GM19023 (cell line): ENCODE measurements around the gene PRKAG2.

Source experiments
- ATAC-seq: cut with Tn5 transposase; IDR thresholded peaks from one replicate; pipeline ENCODE4 v1.9.1; 2021; ENCODE audit warnings: mild to moderate bottlenecking, moderate library complexity; ENCODE audit not compliant: unreplicated experiment

PRKAG2 gene

DNA sequence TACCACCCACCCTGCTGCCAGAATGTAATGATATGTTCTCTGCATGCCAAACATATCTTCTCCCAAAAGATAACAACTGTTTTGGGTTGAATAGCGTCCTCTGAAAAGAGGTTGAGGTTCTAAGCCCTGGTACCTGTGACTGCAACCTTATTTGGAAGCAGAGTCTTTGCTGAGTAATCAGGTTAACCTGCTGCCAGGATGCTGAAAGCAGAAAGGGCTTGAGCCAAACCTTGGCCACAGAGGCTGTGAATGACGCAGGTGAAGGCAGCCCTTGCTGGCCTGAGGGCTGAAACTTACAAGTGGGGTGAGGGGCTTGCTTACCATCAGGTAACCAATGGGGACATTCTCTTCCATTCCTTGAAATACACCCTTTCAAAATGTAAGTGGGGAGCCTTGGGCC is 205.4 kb downstream of the PRKAG2 start:
- no peak for ATAC-seq

DNA sequence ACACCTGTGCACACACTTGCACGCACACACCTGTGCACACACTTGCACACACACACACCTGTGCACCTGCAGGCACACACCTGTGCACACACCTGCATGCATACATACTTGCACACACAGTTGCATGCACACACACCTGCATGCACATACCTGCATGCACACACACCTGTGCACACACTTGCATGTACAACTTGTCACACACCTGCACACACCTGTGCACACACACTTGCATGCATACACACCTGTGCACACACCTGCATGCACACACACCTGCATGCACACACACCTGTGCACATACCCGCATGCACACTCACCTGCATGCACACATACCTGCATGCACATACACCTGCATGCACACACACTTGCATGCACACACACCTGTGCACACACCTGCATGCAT is 207.2 kb downstream of the PRKAG2 start:
- ATAC-seq: no peak

DNA sequence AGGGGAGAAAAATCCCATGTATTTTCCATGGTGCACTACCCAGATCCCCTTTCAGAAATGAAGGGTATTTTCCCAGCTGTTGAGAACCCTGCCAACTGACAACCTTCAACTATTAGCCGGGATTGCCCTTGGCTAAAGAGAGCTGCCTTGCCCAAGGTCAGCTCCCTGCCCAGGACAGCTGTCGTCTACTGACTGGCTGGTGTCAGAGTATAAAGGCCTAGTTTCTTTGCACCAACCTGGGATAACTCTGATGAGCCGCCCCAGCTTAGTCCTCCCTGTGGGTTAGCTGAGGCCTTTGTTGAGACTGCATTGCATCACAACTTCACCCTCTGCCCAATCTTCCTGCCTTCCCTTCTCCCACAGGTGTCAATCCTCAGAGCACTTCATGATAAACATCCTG is 210.0 kb downstream of the PRKAG2 start:
- ATAC-seq: no peak

DNA sequence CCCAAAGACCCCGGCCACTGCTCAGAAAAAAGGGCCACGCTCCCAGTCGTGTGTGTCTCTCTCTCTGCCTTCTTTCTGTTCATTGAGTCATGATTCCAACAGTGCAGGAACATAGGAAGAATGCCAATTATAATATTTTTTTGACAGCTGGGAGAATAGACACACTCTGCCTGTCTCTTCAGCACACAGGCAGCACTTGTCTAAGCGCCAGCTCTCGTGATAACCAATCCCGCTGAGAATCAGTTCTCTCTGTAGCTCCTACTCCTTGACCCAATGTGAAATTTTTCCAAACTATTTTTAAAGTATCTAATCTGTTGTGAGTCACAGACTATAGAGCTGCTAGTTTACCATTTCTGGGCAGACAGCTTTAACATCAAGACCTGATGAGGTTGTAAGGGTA is 211.5 kb downstream of the PRKAG2 start:
- no peak for ATAC-seq

DNA sequence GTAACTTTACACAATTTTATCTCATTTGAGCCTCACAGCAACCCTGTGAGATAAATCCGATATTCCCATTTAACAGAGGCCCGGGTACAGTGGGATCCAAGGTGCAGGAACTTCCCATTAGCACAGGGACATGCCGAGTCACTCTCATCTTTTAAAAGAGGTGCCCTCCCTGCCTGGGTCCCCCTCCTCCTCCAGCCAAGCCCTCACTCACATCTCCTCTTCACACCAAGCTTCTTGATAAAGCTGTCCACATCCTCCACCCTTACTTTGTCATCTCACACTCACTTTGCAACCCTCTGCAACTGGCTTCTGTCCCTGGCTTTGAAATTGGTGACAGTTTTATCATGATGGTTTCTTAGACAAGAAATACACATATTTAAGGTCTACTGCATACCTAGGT is 212.6 kb downstream of the PRKAG2 start:
- no peak for ATAC-seq

DNA sequence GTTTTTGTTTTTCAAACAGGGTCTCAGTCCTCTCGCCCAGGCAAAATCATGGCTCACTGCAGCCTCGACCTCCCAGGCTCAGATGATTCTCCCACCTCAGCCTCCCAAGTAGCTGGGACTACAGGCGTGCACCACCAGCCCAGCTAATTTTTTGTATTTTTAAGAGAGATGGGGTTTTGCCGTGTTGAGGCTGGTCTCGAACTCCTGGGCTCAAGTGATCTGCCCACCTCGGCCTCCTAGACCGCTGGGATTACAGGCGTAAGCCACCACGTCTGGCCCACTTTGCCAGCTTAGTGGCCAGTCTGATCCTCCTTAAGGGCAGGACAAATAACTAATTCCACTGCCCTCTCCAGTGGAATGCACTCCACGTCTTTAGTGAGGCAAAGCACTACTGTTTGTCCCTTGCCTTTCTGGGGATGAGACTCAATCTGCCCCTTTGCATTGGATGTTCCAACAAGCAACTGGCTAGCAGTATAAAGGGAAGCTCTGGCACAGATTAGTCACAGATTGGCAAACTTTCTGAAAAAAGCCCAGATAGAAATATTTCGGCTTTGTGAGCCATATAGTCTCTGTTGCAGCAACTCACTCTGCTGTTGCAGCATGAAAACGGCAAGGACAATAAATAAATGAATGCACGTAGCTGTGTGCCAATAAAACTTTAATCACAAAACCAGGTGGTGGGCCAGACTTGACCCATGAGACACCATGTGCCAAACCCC is 213.4 kb downstream of the PRKAG2 start:
- ATAC-seq: no peak

DNA sequence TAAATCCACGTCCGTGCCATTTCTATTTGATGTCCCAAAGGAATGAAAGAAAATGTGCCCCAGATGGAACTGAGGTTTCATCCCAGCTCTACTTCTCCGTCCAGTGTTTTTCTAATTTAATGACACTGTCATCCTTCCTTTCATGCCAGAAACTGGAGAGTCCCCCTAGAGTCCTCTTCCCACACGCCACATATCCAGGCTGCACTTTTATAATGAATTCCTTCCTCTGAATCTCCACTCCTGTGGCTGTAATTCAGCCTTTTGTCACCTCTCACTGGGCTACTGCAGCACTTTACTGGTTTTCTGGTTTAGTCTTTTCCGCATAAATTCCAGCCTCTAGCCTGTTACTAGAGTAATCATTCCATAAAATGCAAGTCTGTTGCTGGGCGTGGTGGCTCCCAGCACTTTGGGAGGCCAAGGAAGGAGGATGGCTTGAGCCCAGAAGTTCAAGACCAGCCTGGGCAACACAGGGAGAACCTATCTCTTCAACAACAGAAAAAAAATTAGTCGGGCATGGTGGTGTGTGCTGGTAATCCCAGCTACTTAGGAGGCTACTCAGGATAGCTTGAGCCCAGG is 214.6 kb downstream of the PRKAG2 start:
- ATAC-seq: no peak

DNA sequence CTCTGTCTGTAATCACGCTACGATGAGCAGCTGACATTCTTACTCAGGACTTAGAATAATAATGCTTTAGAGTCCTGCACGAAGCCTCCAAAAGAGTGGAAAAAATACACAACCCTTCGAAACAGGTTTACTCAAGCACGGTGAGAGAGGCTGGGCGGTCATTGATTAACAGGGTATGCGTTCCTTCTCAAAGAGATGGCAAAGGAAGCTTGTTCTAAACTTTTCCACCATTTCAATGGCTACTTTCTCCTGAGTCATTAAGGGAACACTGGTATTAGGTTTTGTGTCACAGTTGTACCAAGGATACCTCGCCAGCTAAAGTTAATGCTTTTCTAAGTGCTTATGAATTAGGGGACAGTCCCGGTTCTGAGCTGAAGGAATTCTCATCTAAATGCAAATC is 215.3 kb downstream of the PRKAG2 start:
- no peak for ATAC-seq

DNA sequence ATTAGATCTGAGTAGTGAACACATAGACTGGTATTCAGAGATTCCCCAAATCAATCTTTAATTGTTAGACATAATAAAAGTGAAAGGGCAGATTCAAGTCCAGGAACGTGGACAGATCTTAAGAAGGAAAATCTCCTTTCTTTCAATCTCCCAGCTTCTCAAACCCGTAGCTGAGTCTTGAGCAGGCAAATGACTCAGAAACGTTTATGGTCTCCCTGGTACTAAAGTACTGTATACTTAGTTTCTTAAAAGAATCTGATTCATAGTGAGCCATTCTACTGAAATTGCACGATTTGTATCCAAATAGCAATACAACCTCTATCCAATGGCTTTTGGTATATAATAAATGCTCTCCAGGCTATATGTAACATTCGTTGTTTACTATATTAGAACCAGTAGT is 216.8 kb downstream of the PRKAG2 start:
- ATAC-seq: no peak

DNA sequence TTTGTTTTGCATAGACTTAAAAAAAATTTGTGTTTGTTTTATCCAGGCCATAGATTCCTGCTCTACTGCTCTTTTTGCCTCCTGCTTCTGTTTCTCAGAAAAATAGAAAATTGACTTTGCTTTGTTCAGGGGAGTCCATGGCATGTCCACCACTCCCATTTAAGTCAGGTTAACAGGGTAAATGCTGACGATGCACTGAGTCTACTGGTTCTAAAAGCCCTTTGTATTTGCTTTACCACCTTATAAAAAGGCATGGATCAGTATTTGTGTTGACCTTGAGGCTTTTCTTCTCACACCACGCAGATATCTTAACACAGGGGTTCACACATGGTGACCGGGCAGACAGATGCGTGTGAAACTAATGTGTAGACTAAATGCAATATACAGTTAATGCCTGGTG is 217.7 kb downstream of the PRKAG2 start:
- ATAC-seq: no peak

DNA sequence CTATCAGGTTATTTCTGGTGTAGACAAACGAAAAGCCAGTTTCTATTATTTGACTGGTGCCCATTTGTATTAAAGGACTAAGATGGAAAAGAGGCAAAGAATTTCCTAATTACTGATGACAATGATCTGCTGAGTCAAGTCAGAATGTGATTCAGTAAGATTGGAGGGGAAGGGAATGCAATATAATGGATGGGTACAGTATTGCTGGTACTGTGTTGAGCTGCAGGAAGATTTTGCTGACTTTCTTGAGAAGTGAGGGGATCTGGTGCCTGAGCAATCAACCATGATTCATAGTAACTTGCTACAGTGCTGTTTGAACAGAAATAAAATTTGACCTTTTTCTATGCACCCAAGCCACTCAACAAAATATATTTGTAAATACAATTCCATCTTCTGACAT is 218.1 kb downstream of the PRKAG2 start:
- ATAC-seq: no peak

DNA sequence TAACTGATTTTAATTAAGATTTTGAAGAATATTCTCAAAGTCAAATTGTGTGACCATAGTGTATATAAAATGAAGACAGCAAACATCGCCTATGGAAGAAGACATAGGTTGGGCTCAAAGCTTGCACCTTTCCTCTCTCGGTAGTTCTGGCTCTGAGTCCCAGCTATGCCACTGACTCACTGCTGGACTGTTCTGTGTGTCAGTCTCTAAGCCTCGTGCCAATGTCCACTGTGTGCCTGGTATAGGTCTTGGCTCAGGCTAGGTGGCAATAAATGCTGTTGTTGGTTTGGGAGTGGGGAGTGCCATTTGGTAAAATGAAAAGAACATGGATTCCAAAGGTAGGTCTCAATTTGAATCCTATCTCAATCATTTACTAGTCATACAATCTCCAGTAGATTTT is 219.7 kb downstream of the PRKAG2 start:
- ATAC-seq: no peak

DNA sequence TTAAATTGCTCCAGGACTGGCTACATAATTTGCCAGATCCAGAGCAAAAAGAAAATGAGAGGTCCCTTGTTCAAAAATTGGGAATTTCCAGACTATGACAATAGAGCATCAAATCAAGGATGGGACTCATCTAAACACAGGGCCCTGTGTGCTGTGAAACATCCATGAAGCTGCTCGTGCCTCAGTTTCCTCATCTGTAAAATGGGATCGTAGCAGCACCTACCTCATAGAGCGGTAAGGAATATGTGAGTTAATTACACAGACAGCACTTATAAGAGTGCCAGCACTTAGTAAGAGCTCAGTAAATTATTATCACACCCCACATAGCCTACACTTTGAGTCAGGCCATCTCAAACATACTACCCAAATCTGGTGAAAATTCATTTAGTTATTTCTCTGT is 221.4 kb downstream of the PRKAG2 start:
- no peak for ATAC-seq

DNA sequence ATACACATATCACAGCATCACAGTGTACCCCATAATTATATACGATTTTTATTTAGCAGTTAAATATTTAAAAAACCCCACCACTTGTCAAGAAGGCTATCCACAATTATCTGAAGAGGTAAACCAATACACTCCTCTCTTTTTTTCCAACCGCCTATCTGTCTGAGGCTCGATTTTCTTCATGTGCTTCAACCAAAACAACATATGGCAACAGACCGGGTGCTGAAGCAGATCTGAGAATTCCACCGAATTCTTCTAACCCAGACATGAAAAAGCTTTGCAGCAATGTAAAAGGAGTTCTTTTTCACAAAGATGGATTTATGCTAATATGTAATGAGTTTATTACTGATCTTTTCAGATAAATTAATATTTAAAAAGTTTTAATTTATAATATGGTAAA is 224.8 kb downstream of the PRKAG2 start:
- ATAC-seq: no peak

DNA sequence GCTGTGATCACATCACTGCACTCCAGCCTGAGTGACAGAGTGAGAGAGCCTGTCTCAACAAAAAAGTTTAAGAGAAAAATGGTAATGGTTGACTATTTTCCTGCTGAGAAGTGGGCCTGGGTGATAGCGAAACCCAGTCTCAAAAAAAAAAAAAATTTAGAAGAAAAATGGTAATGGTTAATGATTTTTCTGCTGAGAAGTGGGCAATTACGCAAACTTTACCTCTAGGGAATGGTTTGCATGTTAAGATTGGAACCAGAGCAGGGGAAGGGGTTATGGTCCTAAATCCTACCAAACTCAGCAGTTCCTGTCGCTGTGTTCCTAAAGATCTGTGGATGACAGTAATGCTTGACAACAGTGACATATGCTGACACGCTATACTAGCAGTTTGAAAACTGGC is 226.8 kb downstream of the PRKAG2 start:
- no peak for ATAC-seq

DNA sequence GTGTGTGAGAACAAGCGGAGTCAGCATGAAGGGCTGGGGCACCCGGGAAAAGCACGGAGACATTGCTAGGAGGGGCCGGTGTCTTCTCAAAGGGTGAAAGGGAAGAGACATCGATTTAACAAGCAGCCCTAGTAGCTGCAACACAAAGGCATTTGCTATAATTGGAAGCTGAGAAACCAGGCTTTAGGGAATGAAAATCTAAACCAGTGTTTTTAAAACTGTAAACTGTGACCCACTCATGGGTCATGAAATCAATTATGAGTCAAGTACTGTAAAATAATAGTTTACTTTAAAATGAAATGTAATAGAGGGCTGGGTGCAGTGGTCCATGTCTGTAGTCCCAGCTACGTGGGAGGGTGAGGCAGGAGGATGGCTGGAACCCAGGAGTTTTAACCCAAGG is 228.5 kb downstream of the PRKAG2 start:
- ATAC-seq: no peak

DNA sequence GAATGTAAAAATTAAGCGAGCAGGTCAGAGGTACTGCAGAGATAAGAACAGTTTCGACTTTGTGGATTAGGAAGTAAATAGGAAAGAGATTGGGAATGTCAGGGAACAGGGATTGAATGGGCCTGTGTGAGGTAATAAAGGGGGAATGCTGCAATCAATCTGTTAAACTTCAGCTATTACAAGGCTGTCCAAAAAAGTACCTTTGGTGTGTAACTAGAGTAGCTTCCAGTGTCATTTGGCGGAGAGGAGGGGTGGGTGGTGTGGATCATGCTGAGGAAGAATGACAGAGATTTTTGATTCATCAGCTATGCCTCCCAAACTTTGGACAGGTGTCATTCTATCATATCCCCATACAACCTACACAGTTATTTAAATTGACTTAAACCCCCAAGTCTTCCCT is 229.0 kb downstream of the PRKAG2 start:
- ATAC-seq: no peak

DNA sequence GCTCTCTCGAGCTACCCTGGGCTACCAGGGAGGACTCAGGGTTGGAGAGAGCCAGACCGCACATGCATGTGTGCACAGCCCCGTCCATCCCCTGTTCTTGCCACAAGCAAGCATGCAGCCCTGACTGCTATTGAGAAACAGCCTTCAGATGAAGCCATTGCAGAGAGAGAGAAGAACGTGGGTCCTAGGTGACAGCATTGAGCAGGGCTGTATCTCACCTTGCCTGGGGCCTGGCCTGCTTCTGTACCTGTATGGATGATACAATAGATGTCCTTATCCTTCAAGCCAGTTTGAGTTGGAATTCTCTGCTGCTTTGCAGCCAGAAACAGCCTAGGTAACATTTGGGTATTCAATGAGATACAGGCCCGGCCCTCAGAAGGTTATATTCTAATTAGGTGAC is 229.9 kb downstream of the PRKAG2 start:
- no peak for ATAC-seq

DNA sequence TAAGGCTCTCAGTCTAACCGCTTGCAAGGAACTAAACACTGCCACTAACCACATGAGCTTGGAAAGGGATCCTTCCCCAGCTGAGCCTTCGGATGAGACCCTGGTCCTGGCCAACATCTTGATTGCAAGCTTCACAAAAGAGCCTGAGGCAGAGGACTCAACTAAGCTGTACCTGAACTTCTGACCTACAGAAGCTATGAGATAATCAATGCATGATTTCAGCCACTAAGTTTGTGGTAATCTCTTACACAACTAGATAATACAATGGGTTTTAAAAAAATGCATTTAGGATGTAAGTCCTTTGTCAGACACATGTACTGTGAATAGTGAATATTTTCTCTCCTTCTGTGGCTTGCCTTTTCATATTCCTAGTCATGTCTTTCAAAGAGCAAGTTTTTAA is 231.6 kb downstream of the PRKAG2 start:
- no peak for ATAC-seq

DNA sequence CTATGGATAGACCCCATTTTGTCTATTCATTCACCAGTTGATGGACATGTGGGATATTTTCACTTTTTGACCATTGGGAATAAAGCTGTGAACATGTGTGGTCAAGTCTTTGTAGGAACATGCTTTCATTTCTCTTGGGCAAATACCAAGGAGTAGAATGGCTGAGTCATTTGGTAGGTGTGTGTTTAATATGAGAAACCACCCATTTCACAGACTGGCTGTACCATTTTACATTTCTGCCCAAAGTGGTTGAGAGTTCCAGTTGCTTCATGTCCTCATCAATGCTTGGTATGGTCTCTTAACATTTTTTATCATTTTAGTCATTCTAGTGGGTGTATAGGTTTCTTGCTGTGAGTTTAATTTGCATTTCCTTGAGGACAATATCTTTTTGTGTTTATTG is 232.4 kb downstream of the PRKAG2 start:
- ATAC-seq: no peak

DNA sequence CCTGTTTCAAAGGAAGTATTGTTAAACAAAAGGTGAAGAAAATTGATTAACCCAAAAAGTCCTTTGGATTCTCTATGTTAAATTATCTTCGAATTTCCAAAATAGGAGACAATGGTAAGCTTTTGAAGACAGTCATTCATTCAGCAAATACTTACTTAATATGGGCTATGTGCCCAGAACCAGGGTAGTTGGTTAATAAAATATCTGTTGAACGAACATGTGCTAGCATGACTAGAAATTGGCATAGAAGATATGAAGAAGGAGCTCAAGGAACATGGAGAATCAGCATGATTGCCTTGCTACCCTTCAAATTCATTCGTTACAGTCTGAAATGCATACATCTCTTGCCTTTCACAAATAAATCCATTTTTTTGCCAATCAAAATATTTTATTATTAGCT is 234.2 kb downstream of the PRKAG2 start:
- no peak for ATAC-seq

DNA sequence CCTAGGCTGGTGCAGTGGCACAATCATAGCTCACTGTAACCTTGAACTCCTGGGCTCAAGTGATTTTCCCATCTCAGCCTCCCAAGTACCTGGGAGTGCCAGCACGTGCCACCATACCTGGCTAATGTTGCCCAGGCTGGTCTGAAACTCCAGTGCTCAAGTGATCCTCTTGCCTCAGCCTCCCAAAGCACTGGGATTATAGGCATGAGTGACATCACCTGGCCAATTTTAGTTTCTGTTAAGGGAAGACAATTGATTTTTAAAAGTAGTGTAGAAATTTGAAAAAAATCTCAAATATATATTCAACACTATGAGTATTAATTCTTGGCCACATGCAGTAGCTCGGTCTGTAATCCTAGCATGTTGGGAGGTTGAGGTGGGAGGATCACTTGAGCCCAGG is 235.3 kb downstream of the PRKAG2 start:
- no peak for ATAC-seq

DNA sequence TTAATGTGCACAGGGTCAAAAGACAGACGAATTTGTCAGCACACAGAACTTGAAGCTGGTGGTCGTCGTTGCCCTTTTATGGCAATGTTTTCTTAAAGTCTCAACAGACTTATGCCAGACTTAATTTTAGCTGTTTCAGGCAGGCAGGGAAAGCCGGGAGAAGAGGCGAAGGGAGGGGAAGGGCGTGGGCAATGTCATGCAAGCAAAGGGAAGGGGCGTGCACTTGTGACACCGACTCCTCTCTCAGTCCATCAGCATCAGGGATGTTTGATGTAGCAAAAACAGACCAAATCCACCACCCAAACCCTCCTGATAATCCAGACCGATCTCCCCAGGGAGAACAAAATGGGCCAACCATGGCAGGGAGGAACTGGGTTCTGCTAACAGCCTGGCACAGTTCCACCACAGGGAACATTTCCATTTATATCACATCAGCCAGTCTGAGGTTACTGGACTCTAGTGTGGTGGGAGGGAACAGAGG is 239.1 kb downstream of the PRKAG2 start:
- ATAC-seq: no peak
